Sigmoid colon (tissue), 4 donors: ENCODE measurements around the gene CLSTN1.

Experiments used
- CTCF ChIP-seq, 4 experiments: fragments of 450-650 bp in 3 of 4; fragments of 200-600 bp in 1 of 4; IDR thresholded peaks; one replicate each; pipeline ENCODE4 v1.5.1; 2016 to 2019; ENCODE audit warnings: antibody characterized with exemption in 4 of 4, mild to moderate bottlenecking in 3 of 4, moderate library complexity in 2 of 4
- POLR2A ChIP-seq, 2 donors: fragments of 450-650 bp; IDR thresholded peaks; one replicate each; pipeline ENCODE4 v1.6.1; 2016; ENCODE audit warnings: antibody characterized with exemption in 2 of 2, mild to moderate bottlenecking in 2 of 2, moderate library complexity in 2 of 2
- POLR2AphosphoS5 ChIP-seq, 4 donors: sonication (generic); formaldehyde crosslinking; IDR thresholded peaks; one replicate each; pipeline ENCODE4 v1.6.1; 2017; ENCODE audit warnings: antibody characterized with exemption in 4 of 4

GRCh38 chr1:9717193-9718005 lies 106.4 kb downstream of the CLSTN1 start:
- TF ChIP-seq CTCF (IDR thresholded peaks at IDR 0.05): no peak
- peak in 1 of 4 donors; percentile 22 for TF ChIP-seq POLR2AphosphoS5 (IDR thresholded peaks at IDR 0.05)
- no peak for TF ChIP-seq POLR2A (IDR thresholded peaks at IDR 0.05)
